H1 (cell line): Measurements from ENCODE around the gene MEGF11. TPM values are rescaled to one million over a fixed set of nuclear protein-coding genes. Genes with fewer than 3 reads are reported as not detected.
A peak's percentile ranks its signal among the peaks of the same experiment; 100 is the strongest.

Experiments
- CTCF ChIA-PET: fragments of 300-600 bp; sonication (Branson Sonifier 250); formaldehyde crosslinking; loops from one replicate; lab custom pipeline; 2021; ENCODE audit not compliant: partially characterized antibody; lab: Charles Lee
- POLR2A ChIA-PET: fragments of 300-600 bp; sonication (Branson Sonifier 250); formaldehyde crosslinking; loops from one replicate; lab custom pipeline; 2021; ENCODE audit warnings: inconsistent platforms; ENCODE audit not compliant: partially characterized antibody; lab: Charles Lee
- DNase-seq, 2 experiments: peaks; one replicate each; pipeline versions ENCODE4 v3.0.0 to v3.0.0-alpha.2; 2010 to 2022; ENCODE audit warnings: low spot score in 2 of 2, low read depth in 1 of 2, mixed read lengths in 1 of 2
- FAIRE-seq: peaks from 2 replicates; lab custom pipeline; 2011; peaks lifted over from hg19 to GRCh38; lab: Jason Lieb, UNC
- H2AFZ ChIP-seq: 2 replicates; pipeline ENCODE4 v1.8.1; 2012; ENCODE audit warnings: low read length, inconsistent platforms
- H2AK5ac ChIP-seq: 2 replicates; pipeline ENCODE4 v1.6.1; 2013; ENCODE audit warnings: low read depth, low read length
- H2BK120ac ChIP-seq: replicated peaks from 2 replicates; pipeline ENCODE3; 2013; ENCODE audit warnings: low read depth, low read length, inconsistent platforms
- H2BK12ac ChIP-seq: 2 replicates; pipeline ENCODE4 v1.6.1; 2013; ENCODE audit warnings: low read depth, low read length
- H2BK15ac ChIP-seq: 2 replicates; pipeline ENCODE4 v1.6.1; 2013; ENCODE audit warnings: low read length
- H2BK20ac ChIP-seq: 2 replicates; pipeline ENCODE4 v1.6.1; 2013; ENCODE audit warnings: low read length
- H2BK5ac ChIP-seq: 2 replicates; pipeline ENCODE4 v1.6.1; 2013; ENCODE audit warnings: low read depth, low read length
- H3K14ac ChIP-seq: 2 replicates; pipeline ENCODE4 v1.6.1; 2013; ENCODE audit warnings: inconsistent platforms; ENCODE audit not compliant: insufficient read length
- H3K18ac ChIP-seq: 2 replicates; pipeline ENCODE4 v1.6.1; 2013; ENCODE audit warnings: low read length; ENCODE audit errors: extremely low read depth
- H3K23ac ChIP-seq: 2 replicates; pipeline ENCODE4 v1.6.1; 2013; ENCODE audit warnings: inconsistent platforms; ENCODE audit not compliant: insufficient read length
- H3K23me2 ChIP-seq: 2 replicates; pipeline ENCODE4 v1.6.1; 2013; ENCODE audit warnings: low read depth, low read length
- H3K27ac ChIP-seq: 2 replicates; pipeline ENCODE4 v1.6.1; 2011; ENCODE audit warnings: low read depth, low read length, inconsistent platforms
- H3K27me3 ChIP-seq, 4 experiments: replicated peaks in 1 of 4; 1 replicate in 1 of 4; 2 replicates in 3 of 4; pipeline versions ENCODE4 v1.6.1 to v1.8.1; 2011 to 2013; ENCODE audit warnings: low read length in 3 of 4, mild to moderate bottlenecking in 3 of 4, inconsistent platforms in 2 of 4, mixed read lengths in 2 of 4, moderate library complexity in 1 of 4; ENCODE audit not compliant: control insufficient read depth in 3 of 4, insufficient read depth in 3 of 4; ENCODE audit errors: extremely low read depth in 1 of 4
- H3K36me3 ChIP-seq, 4 experiments: 2 replicates each; pipeline versions ENCODE4 v1.6.1 to v1.8.1; 2011 to 2013; ENCODE audit warnings: mild to moderate bottlenecking in 4 of 4, low read length in 3 of 4, moderate library complexity in 2 of 4, control low read depth in 1 of 4, inconsistent platforms in 1 of 4; ENCODE audit not compliant: insufficient read depth in 4 of 4, control insufficient read depth in 2 of 4
- H3K4ac ChIP-seq: replicated peaks from 2 replicates; pipeline ENCODE3; 2013; ENCODE audit warnings: low read length, low read depth, mixed read lengths, inconsistent platforms; ENCODE audit not compliant: insufficient read length
- H3K4me1 ChIP-seq, 4 experiments: replicated peaks in 1 of 4; 1 replicate in 1 of 4; 2 replicates in 3 of 4; pipeline versions ENCODE4 v1.6.1 to v1.8.1; 2011 to 2013; ENCODE audit warnings: low read length in 3 of 4, inconsistent platforms in 2 of 4, mixed read lengths in 1 of 4; ENCODE audit not compliant: insufficient read depth in 4 of 4, control insufficient read depth in 3 of 4
- H3K4me2 ChIP-seq, 2 experiments: 2 replicates each; pipeline versions ENCODE4 v1.6.1 to v1.8.1; 2011 to 2013; ENCODE audit warnings: low read depth in 2 of 2, low read length in 2 of 2, control low read depth in 1 of 2, inconsistent platforms in 1 of 2, mild to moderate bottlenecking in 1 of 2; ENCODE audit not compliant: insufficient read depth in 1 of 2
- H3K4me3 ChIP-seq, 4 experiments: fragments of 200-600, 300-600 bp in 1 of 4; sonication (generic), shearing (Covaris generic), sonication (Bioruptor Twin) in 1 of 4; 2 replicates each; pipeline versions ENCODE4 v1.5.1 to v1.8.1; 2011 to 2016; ENCODE audit warnings: low read length in 4 of 4, low read depth in 3 of 4, control low read depth in 2 of 4, inconsistent platforms in 2 of 4, mild to moderate bottlenecking in 2 of 4, mixed read lengths in 1 of 4, moderate library complexity in 1 of 4; ENCODE audit not compliant: insufficient read depth in 2 of 4; ENCODE audit errors: extremely low read depth in 1 of 4
- H3K56ac ChIP-seq: replicated peaks from 2 replicates; pipeline ENCODE3; 2013; ENCODE audit warnings: low read depth, mild to moderate bottlenecking, mixed read lengths, low read length, inconsistent platforms; ENCODE audit not compliant: insufficient read length
- H3K79me1 ChIP-seq: 2 replicates; pipeline ENCODE4 v1.6.1; 2013; ENCODE audit warnings: low read depth, low read length, control low read depth
- H3K79me2 ChIP-seq, 2 experiments: 2 replicates each; pipeline versions ENCODE4 v1.6.1 to v1.8.1; 2012 to 2013; ENCODE audit warnings: low read length in 2 of 2, mild to moderate bottlenecking in 2 of 2, inconsistent platforms in 1 of 2; ENCODE audit not compliant: insufficient read depth in 2 of 2, control insufficient read depth in 1 of 2
- H3K9ac ChIP-seq, 4 experiments: replicated peaks in 1 of 4; 1 replicate in 1 of 4; 2 replicates in 3 of 4; pipeline versions ENCODE4 v1.6.1 to v1.8.1; 2011 to 2013; ENCODE audit warnings: low read depth in 3 of 4, low read length in 3 of 4, control low read depth in 2 of 4, mild to moderate bottlenecking in 2 of 4, moderate library complexity in 2 of 4, inconsistent platforms in 1 of 4; ENCODE audit errors: extremely low read depth in 1 of 4
- H3K9me3 ChIP-seq, 2 experiments: 2 replicates each; pipeline versions ENCODE4 v1.6.1 to v1.8.1; 2012 to 2013; ENCODE audit warnings: mild to moderate bottlenecking in 2 of 2, moderate library complexity in 2 of 2, control low read depth in 1 of 2, inconsistent platforms in 1 of 2, low read depth in 1 of 2, low read length in 1 of 2, mixed read lengths in 1 of 2; ENCODE audit not compliant: insufficient read depth in 2 of 2
- H4K20me1 ChIP-seq, 2 experiments: replicated peaks in 1 of 2; 2 replicates each; pipeline versions ENCODE3 to v1.8.1; 2011 to 2013; ENCODE audit warnings: inconsistent platforms in 2 of 2, low read length in 2 of 2, mild to moderate bottlenecking in 1 of 2; ENCODE audit not compliant: insufficient read depth in 2 of 2, control insufficient read depth in 1 of 2
- H4K5ac ChIP-seq: 2 replicates; pipeline ENCODE4 v1.6.1; 2013; ENCODE audit warnings: low read length, low read depth, mixed read lengths, inconsistent platforms; ENCODE audit not compliant: insufficient read length
- H4K8ac ChIP-seq: 2 replicates; pipeline ENCODE4 v1.8.0; 2013; ENCODE audit warnings: mild to moderate bottlenecking, moderate library complexity, low read length, inconsistent platforms; ENCODE audit not compliant: insufficient read depth; ENCODE audit errors: extremely low read depth
- H4K91ac ChIP-seq: replicated peaks from 2 replicates; pipeline ENCODE3; 2013; ENCODE audit warnings: low read length, mixed read lengths, inconsistent platforms; ENCODE audit not compliant: insufficient read length
- BRCA1 ChIP-seq: IDR thresholded peaks from 2 replicates; pipeline ENCODE4 v1.6.1; 2012; ENCODE audit warnings: low read depth, low read length, improper control_type of control experiment
- EGR1 ChIP-seq: IDR thresholded peaks from 2 replicates; pipeline ENCODE4 v1.6.1; 2011; ENCODE audit warnings: low read depth, low read length, borderline replicate concordance
- KDM4A ChIP-seq: IDR thresholded peaks from one replicate; pipeline ENCODE4 v1.7.1; 2012; ENCODE audit warnings: low read depth, mild to moderate bottlenecking, moderate library complexity, low read length, inconsistent platforms; ENCODE audit not compliant: severe bottlenecking
- MAX ChIP-seq: IDR thresholded peaks from 2 replicates; pipeline ENCODE4 v1.6.1; 2012; ENCODE audit warnings: inconsistent platforms
- POLR2A ChIP-seq, 2 experiments: IDR thresholded peaks; 1 replicate in 1 of 2; 2 replicates in 1 of 2; pipeline ENCODE4 v1.6.1; 2011; ENCODE audit warnings: low read depth in 2 of 2, low read length in 2 of 2, mild to moderate bottlenecking in 2 of 2; ENCODE audit errors: control extremely low read depth in 1 of 2
- POLR2AphosphoS5 ChIP-seq: IDR thresholded peaks from 2 replicates; pipeline ENCODE4 v1.6.1; 2011; ENCODE audit warnings: low read depth, low read length
- POU5F1 ChIP-seq: IDR thresholded peaks from 2 replicates; pipeline ENCODE4 v1.6.1; 2011; ENCODE audit warnings: low read depth, mild to moderate bottlenecking, low read length, moderate library complexity
- SAP30 ChIP-seq: fragments of 300-600 bp; sonication (generic); IDR thresholded peaks from 2 replicates; pipeline ENCODE4 v1.7.1; 2012; ENCODE audit warnings: low read length, moderate library complexity, mild to moderate bottlenecking, inconsistent platforms; ENCODE audit not compliant: insufficient read depth, insufficient replicate concordance
- SIN3A ChIP-seq, 2 experiments: IDR thresholded peaks in 1 of 2; conservative IDR thresholded peaks in 1 of 2; 2 replicates each; pipeline ENCODE4 v1.6.1; 2011 to 2012; ENCODE audit warnings: low read length in 2 of 2, improper control_type of control experiment in 1 of 2, low read depth in 1 of 2, mild to moderate bottlenecking in 1 of 2
- SP1 ChIP-seq: IDR thresholded peaks from 2 replicates; pipeline ENCODE4 v1.6.1; 2011; ENCODE audit warnings: low read depth, low read length
- SP2 ChIP-seq: IDR thresholded peaks from 2 replicates; pipeline ENCODE4 v1.6.1; 2012; ENCODE audit warnings: mild to moderate bottlenecking, low read length, inconsistent platforms
- SRF ChIP-seq: IDR thresholded peaks from 2 replicates; pipeline ENCODE4 v1.6.1; 2011; ENCODE audit warnings: mild to moderate bottlenecking, low read depth, low read length, moderate library complexity
- TEAD4 ChIP-seq: IDR thresholded peaks from 2 replicates; pipeline ENCODE4 v1.6.1; 2012; ENCODE audit warnings: low read depth, low read length, inconsistent platforms, mixed read lengths
- YY1 ChIP-seq: IDR thresholded peaks from 2 replicates; pipeline ENCODE4 v1.6.1; 2011; ENCODE audit warnings: low read depth, mild to moderate bottlenecking, low read length
- ZNF274 ChIP-seq: IDR thresholded peaks from 2 replicates; pipeline ENCODE4 v1.7.0; 2012; ENCODE audit warnings: low read length, borderline replicate concordance; ENCODE audit errors: extremely low read depth
- WGBS, 2 experiments: shearing (Covaris generic) in 1 of 2; methylation state at CpG; one replicate each; pipeline versions ENCODE4 v1.1.6 to v1.1.7; 2013 to 2015; ENCODE audit warnings: low lambda C conversion rate in 2 of 2, mixed read lengths in 2 of 2, inconsistent platforms in 1 of 2, low coverage in 1 of 2, missing lambda C conversion rate in 1 of 2; ENCODE audit not compliant: insufficient replicate concordance in 2 of 2, insufficient coverage in 1 of 2, insufficient read length in 1 of 2; ENCODE audit errors: extremely low coverage in 1 of 2, missing lambda C conversion rate in 1 of 2; 5-methylcytosine and 5-hydroxymethylcytosine counted together
- polyA plus RNA-seq, 7 experiments: library from polyadenylated mRNA; depleted of rRNA in 3 of 7; stranded (reverse) in 5 of 7; unstranded in 2 of 7; fragments of >200 nt in 5 of 7; fragments of 200-250 nt in 2 of 7; gene quantifications; 1 replicate in 5 of 7; 2 replicates in 1 of 7; 4 replicates in 1 of 7; pipeline versions ENCODE4 v1.2.1 to v1.2.3, GENCODE V29; 2011 to 2013; ENCODE audit warnings: missing spikeins in 2 of 7, mixed read lengths in 2 of 7
- total RNA-seq: library from RNA; stranded (reverse); fragmentation: NEBNext Ultra II Directional; extraction: Animal tissue kit (Norgen Biotek cat#: 25700); gene quantifications from 2 replicates; pipeline ENCODE4 v1.2.1, GENCODE V29; 2021

Gene MEGF11
- total and polyA plus RNA-seq, 2 of the 8 experiments (the other 6 are each of a cell fraction or from before 2014, with no cell fraction given) = 4.4 to 4.8 TPM

- Histone ChIP-seq H3K23ac (no peak overlapping the region), H4K8ac (no peak overlapping the region), H2AFZ (no peak overlapping the region), H2BK15ac (peak overlapping the region; percentile 18; the same call in 1 of the 2 replicates), H3K4me2 (no peak overlapping the region), H3K4me3 (no peak overlapping the region), H4K91ac (peak overlapping the region; percentile 54), H3K23me2 (no peaks in the 10 kb centered on the region), H3K79me1 (no peaks in the 10 kb centered on the region; the same call in 1 of the 2 replicates), H3K4ac (no peak overlapping the region), H2BK20ac (peak overlapping the region; percentile 29; the same call in 1 of the 2 replicates), H3K9ac (no peak overlapping the region), H2BK120ac (peak overlapping the region; percentile 35), H3K14ac (no peak overlapping the region), H3K4me1 (peaks cover 15 to 38% (median 28%) of the 10 kb centered on the region in 4 experiments), H2BK5ac (no peak overlapping the region), H2AK5ac (no peak overlapping the region; the same call in 1 of the 2 replicates), H3K9me3 (peaks cover 2 to 8% of the 10 kb centered on the region in 2 experiments; a peak in 2 of 4 replicates), H3K18ac (peak overlapping the region; percentile 38; the same call in 1 of the 2 replicates), H4K20me1 (no peaks in the 10 kb centered on the region), H4K5ac (no peak overlapping the region), H2BK12ac (peak overlapping the region; percentile 53; the same call in 1 of the 2 replicates), H3K79me2 (no peaks in the 10 kb centered on the region), H3K27me3 (no peaks in the 10 kb centered on the region), H3K56ac (no peak overlapping the region), H3K27ac (no peak overlapping the region), H3K36me3 (no peaks in the 10 kb centered on the region)
- DNase-seq = no peak
- CTCF ChIA-PET = interaction anchor here (1.0 to 7.5 kb wide), 7 partner anchors 15 to 441 kb away, joined by 3 to 46 read pairs (median 8); no protein-coding TSS in a partner anchor
- TF ChIP-seq SRF (no peak), SAP30 (no peak), SIN3A (conservative IDR thresholded peaks at IDR 0.05 in 1 of 2, IDR thresholded peaks at IDR 0.05 in 1 of 2; ENCODE audit: low read depth in 1 of 2, low read length in 2 of 2) (no peak), POU5F1 (no peak), TEAD4 (no peak), SP2 (no peak), EGR1 (no peak), KDM4A (no peak), POLR2A (IDR thresholded peaks at IDR 0.05; ENCODE audit: control extremely low read depth in 1 of 2, low read depth in 2 of 2, low read length in 2 of 2) (no peak), BRCA1 (no peak), MAX (no peak), POLR2AphosphoS5 (no peak), YY1 (no peak), ZNF274 (no peak), SP1 (no peak)
- 75% methylated on average over 4 of the region's 4 CpGs; no CpG with 5 or more reads in 1 of the 2 experiments for WGBS, 2 experiments
- POLR2A ChIA-PET = interaction anchor here (3.2 kb wide), 1 partner anchor 8 kb away, joined by 13 read pairs; no protein-coding TSS in a partner anchor
- FAIRE-seq = no peak
Observed at GRCh38 chr15:66066005-66066404, 187.5 kb downstream of the MEGF11 start.
